G401.6 (cell line): ENCODE measurements around the gene USP36.

Experiments
- FAIRE-seq: peaks from 2 replicates; lab custom pipeline; 2012; peaks lifted over from hg19 to GRCh38; lab: Jason Lieb, UNC

The USP36 gene

DNA sequence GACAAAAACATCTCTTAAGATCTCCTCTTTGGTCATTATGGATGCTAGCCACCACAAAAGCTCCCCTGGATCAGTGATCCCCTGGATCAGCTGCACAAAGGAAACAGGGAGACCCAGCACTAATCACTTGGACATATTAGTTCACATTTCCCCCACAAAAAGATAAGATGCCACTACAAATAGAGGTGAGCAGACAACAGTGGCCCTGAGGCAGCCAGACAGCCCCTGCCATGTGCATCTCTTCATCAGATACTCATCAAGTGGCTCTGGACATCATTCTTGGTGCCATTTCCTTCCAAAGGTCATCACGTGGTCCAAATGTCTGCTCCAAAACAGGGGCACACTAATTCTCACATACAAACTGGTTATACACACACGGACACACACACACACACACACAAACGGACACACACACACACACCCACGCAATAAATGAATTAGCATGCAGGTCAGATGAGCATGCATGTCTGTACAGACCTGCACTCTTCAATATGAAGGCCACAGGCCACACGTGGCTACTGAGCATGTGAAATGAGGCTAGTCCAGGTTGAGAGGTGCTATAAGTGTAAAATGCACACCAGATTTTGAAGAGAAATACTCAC, 4.1 kb downstream of the USP36 start:
- no peak for FAIRE-seq

DNA sequence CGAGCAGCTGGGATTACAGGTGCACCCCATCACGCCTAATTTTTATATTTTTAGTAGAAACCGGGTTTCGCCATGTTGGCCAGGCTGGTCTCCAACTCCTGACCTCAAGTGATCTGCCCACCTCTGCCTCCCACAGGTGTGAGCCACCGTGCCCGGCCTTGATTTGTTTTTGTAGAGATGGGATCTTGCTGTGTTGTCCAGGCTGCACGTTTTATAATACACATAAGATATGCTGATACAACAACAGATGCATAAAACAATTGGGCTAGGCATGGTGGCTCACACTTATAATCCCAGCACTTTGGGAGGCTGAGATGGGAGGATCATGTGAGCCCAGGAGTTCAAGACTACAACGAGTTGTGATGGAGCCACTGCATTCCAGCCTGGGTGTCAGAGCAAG, 6.0 kb downstream of the USP36 start:
- FAIRE-seq = no peak

- no peak for FAIRE-seq
Measured at GRCh38 chr17:78832541-78832810, 8.1 kb downstream of the USP36 start.

DNA sequence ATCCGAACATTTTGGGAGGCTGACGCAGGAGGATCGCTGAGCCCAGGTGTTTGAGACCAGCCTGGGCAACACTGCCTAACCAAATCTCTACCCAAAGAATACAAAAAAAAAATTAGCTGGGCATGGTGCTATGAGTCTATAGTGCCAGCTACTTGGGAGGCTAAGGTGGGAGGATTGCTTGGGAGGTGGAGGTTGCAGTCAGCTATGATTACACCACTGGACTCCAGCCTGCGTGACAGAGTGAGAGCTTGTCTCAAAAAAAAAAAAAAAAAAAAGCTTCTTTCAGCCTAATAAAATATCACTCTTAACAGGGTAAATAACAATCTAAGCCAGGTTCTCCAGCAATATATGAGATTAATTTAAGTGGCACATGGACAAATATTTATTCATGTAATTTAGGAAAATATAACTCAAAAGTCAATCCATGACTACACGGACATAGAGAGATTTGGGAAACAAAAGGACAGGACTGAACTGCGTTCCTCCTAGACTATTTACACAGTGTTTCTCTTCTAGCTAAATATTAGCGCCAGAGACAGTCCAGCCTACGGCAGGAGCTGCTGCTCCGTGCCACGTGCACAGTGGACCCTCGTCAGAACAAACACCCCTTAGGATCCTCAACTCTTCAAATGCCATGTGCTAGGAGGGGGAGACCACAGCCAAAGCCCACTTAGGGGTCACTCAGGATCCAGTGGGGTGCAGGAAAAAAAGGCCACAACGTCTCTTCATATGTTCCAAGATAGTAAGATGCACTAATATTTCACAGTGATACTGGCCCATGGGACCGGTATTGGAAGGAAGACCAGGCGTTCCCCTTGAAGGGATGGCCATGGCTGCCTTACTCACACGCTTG, 8.7 kb downstream of the USP36 start:
- FAIRE-seq = no peak

DNA sequence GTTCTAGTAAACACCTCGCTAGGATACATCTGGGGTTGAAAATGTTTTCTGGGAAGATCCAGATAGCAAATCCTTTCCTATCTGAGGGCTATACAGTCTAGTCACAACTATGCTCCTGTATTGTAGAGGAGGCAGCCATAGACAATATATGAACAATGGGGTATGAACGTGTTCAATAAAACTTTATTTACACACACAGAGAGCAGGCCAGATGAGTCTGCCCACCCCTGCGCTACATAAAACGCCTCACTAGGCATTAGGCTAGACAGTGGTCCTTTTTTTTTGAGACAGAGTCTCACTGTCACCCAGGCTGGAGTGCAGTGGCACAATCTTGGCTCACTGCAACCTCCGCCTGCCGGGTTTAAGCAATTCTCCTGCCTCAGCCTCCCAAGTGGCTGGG, 11.1 kb downstream of the USP36 start:
- no peak for FAIRE-seq

DNA sequence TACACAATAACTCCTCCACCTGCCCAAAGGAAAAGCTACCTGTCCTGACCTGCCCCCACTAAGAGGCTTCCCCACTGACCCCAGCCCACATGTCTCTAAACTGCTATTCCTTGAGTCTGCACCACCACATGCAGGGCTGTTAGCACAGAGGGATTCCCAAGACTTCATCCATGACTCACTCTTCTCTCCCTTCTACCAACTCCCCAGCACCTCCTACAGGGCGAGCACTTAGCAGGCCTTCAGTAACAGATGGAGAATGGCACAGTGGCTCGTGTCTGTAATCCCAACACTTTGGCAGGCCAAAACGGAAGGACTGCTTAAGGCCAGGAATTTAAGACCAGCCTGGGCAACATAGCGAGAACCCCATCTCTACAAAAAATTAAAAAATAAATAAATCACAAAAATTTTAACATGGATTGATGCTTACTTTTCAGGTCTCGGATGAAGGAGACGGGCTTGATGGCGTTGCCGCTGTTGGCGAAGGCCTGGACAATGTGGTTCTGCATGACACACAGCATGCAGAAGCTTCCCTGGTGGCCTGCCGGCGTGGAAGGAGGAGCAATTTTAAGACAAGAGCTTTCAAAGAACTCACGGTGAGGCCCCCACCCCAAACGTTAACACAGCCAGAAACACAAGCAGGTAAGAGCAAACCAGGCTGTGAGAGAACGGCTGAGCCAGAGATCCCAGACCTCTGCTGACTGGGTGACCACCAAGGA, 12.0 kb downstream of the USP36 start:
- no peak for FAIRE-seq

DNA sequence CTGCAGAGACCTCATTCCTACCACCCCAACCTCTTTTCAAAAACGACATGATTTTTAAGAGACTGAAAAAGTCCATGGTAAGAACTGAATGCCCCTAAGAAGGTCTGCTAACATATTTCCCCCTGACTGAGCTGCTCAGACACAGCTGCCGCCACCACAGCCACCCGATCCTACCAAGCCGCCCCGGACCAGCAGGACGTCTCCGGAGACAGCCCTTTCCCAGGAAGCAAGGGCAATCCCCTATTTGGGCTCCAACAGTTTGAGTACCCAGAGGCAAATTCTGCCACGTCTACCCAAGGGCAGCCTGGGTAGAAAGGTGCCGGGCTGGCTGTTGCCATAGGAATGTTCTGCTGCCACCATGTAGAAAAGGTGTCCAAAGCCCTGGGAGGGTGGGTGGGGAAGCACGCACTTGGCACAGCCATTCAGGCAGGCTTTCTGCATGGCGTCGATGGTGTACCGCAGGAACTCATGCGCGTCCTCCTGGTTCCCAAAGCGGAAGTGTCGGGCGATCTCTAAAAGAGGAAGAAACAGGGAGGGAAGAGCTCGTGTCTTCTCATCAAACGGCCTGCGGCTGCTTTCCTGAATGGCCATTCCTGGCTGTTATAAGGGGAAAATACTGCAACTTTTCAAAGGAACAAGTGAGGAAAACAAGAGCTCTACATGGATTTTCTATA, 13.6 kb downstream of the USP36 start:
- FAIRE-seq = no peak

DNA sequence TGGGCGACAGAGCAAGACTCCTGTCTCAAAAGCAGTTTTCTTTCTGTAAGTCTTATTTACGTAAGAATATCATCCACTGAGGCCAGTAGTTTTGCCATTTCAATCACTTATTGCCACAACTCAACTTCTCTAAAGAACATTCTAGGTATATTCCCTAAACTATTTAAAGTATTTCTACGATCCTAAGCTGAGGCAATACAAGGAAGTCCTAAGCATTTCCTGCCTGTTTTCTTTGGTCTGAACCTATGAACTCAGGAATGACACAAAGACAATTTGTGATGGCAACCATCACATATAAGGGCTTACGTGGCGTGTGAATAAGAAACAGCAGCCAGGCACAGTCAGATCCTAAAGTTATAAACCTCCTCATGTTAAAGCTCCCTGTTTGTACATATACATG, 14.2 kb downstream of the USP36 start:
- no peak for FAIRE-seq

DNA sequence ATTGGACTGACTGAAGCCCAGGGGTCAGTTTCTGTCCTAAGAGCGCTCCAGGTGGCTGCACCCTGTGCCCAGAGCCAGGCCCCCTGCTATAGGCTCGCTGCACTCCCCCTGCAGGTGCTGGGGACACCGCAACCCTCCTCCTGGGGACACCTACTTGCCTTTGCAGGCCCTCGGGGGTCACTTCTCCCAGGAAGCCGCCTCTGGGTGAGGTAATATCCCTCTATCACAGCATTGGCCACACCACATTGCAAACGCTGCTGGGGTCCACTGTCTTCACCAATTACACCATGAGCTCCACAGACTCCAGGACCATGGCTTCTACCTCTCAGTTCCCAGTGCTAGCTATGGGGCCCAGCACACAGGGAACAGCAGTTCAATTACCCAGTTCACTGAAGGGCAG, 14.9 kb downstream of the USP36 start:
- FAIRE-seq = no peak

DNA sequence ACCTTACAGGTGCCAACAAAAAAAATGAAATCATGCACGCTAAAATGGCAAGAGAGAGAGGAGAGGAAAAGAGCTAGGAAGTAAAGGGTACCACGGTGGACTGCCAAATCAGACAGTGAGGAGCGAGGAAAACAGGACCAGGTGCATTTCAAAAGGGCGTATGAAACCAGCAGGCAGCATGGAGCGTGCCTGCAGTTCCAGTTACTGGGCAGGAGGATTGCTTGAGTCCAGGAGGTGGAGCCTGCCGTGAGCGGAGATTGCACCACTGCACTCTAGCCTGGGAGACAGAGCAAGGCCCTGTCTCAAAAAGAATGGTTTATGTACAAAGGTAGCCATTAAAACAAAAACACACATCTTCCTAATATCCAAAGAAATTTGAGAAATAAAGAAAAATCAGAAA, 16.4 kb downstream of the USP36 start:
- no peak for FAIRE-seq

- no peak for FAIRE-seq
Measured at GRCh38 chr17:78823282-78824046, 17.1 kb downstream of the USP36 start.

GRCh38 chr17:78822552-78822951, 18.1 kb downstream of the USP36 start:
- FAIRE-seq = no peak

DNA sequence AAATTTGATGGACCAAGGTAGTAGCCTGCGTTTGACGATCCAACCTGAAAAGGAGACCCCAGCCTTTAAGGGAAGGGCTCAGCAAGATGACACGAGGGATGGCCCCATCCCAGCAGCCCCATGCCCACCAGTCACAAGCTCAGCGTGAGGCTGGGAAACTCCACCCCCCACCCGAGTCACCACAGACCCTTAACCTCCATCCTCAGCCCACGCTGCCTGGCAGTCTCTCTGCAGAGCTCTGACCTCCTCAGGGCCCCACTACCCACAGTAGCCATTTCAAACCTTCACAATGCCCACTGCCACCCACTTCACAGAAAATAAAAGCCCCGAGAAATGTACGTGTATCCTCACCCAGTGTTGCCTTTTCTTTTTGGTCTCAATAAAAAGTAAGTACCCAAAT, 18.7 kb downstream of the USP36 start:
- FAIRE-seq = no peak

- no peak for FAIRE-seq
Measured at GRCh38 chr17:78820841-78821240, 19.8 kb downstream of the USP36 start.

GRCh38 chr17:78819806-78820792, 20.5 kb downstream of the USP36 start:
- no peak for FAIRE-seq

- FAIRE-seq = no peak
Measured at GRCh38 chr17:78819402-78819801, 21.2 kb downstream of the USP36 start.

GRCh38 chr17:78818932-78819331, 21.7 kb downstream of the USP36 start:
- no peak for FAIRE-seq

- no peak for FAIRE-seq
Measured at GRCh38 chr17:78818152-78818846, 22.3 kb downstream of the USP36 start.

DNA sequence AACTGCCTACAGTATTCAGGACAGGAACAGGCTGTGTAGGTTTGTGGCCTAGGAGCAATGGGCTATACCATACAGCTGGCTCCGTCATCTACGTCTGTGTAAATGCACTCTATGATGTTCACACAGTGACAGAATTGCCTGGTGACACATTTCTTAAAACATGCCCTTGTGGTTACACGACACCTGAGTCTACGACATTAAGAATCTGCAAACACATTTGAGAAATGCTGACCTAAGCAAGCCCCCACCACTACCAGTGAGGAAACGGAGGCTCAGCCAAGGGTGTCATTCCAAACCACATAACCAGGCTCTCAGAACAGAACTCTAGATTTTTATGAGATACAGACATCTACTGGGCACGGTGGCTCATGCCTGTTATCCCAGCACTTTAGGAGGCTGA, 23.5 kb downstream of the USP36 start:
- FAIRE-seq = no peak

DNA sequence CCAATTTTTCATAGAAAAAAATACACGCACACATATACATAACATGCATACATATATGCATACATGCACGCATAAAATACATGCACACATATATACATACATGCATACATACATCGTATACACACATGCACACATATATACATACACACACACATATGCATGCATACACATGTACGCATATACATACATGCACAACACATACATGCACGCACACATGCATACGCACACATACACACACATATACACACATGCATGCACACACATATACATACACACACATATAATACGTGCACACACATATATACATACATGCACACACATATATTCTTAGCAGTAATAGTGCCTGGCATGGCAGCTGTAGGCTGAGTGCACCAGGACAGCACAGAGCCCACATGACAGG, 24.9 kb downstream of the USP36 start:
- no peak for FAIRE-seq
